Vagina (tissue), 2 donors: Measurements from ENCODE around the gene PDCD7. TPM values are rescaled to one million over a fixed set of nuclear protein-coding genes. Genes with fewer than 3 reads are reported as not detected.
"Not testable (repeated sequence)": the region's sequence is repeated elsewhere in the genome, so short reads cannot be mapped to it uniquely, and the experiment has no call there.

Experiments used
- DNase-seq, 2 donors: peaks; one replicate each; pipeline ENCODE4 v3.0.0-alpha.2; 2017; ENCODE audit errors: extremely low spot score in 2 of 2
- H3K27ac ChIP-seq: fragments of 200-600 bp; sonication (generic); one replicate; pipeline ENCODE4 v1.5.1; 2019
- H3K27me3 ChIP-seq: fragments of 200-600 bp; sonication (generic); one replicate; pipeline ENCODE4 v1.5.1; 2019
- H3K36me3 ChIP-seq, 2 donors: fragments of 200-600 bp; sonication (generic); one replicate each; pipeline ENCODE4 v1.5.1; 2017 to 2019
- H3K4me1 ChIP-seq: fragments of 200-600 bp; sonication (generic); one replicate; pipeline ENCODE4 v1.5.1; 2019
- H3K4me3 ChIP-seq, 2 donors: fragments of 200-600 bp; sonication (generic); 1 replicate in 1 of 2; 2 replicates in 1 of 2; pipeline ENCODE4 v1.5.1; 2016 to 2019
- H3K9me3 ChIP-seq: fragments of 200-600 bp; sonication (generic); one replicate; pipeline ENCODE4 v1.5.1; 2019
- POLR2A ChIP-seq, 2 donors: fragments of 450-650 bp; IDR thresholded peaks; one replicate each; pipeline ENCODE4 v1.6.1; 2017; ENCODE audit warnings: antibody characterized with exemption in 2 of 2, mild to moderate bottlenecking in 2 of 2, moderate library complexity in 2 of 2
- POLR2AphosphoS5 ChIP-seq, 2 donors: sonication (generic); formaldehyde crosslinking; IDR thresholded peaks; one replicate each; pipeline ENCODE4 v1.9.0; 2017; ENCODE audit warnings: antibody characterized with exemption in 2 of 2, mild to moderate bottlenecking in 2 of 2, low read depth in 1 of 2; ENCODE audit not compliant: insufficient read depth in 1 of 2
- intact Hi-C: fragments of 100-400 bp; cut with DNase I; formaldehyde crosslinking; loops from one replicate; pipeline ENCODE4 v1.15.1; 2023
- total RNA-seq: library from RNA; depleted of rRNA; stranded (reverse); fragments of >200 nt; gene quantifications from one replicate; pipeline ENCODE4 v1.2.3, GENCODE V29; 2016
- TF ChIP-seq, protein P1 (sequence below), 3 experiments: fragments of 450-650 bp in 2 of 3; fragments of 200-600 bp in 1 of 3; sonication (generic) in 1 of 3; IDR thresholded peaks; one replicate each; pipeline ENCODE4 v1.5.1; 2017 to 2019; ENCODE audit warnings: antibody characterized with exemption in 3 of 3, mild to moderate bottlenecking in 2 of 3, moderate library complexity in 2 of 3

Gene PDCD7
- total RNA-seq, 1 donor from 2014 or later, result 16.5 TPM

DNA sequence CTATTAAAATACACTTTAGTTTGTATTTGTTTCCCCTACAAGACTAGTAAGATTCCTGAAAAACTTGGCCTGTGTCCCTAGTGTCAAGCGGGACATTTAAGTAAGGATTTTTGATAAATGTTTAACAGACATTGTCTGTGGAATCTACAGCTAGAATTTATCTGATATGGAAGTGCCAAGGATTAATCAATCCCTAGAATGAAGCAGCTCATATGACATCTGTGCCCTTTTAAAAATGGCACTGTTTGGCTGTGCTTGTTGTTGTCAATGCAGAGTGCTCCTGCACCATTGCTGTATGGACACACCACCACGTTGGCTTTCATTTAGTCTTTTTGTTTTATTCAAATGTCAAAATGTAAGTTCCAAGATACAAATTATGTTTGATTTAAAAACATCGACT, 14.3 kb upstream of the PDCD7 start:
- H3K4me3 ChIP-seq, result no peak overlapping the region
- peaks cover 2 to 41% of the 10 kb centered on the region in 2 donors for H3K36me3 ChIP-seq
- H3K4me1 ChIP-seq, result no peaks in the 10 kb centered on the region
- no peaks in the 10 kb centered on the region for H3K9me3 ChIP-seq
- intact Hi-C loops, result no loop called here
- H3K27me3 ChIP-seq, result no peaks in the 10 kb centered on the region
- H3K27ac ChIP-seq, result no peak overlapping the region
- no peak for DNase-seq
- TF ChIP-seq, protein P1, sequence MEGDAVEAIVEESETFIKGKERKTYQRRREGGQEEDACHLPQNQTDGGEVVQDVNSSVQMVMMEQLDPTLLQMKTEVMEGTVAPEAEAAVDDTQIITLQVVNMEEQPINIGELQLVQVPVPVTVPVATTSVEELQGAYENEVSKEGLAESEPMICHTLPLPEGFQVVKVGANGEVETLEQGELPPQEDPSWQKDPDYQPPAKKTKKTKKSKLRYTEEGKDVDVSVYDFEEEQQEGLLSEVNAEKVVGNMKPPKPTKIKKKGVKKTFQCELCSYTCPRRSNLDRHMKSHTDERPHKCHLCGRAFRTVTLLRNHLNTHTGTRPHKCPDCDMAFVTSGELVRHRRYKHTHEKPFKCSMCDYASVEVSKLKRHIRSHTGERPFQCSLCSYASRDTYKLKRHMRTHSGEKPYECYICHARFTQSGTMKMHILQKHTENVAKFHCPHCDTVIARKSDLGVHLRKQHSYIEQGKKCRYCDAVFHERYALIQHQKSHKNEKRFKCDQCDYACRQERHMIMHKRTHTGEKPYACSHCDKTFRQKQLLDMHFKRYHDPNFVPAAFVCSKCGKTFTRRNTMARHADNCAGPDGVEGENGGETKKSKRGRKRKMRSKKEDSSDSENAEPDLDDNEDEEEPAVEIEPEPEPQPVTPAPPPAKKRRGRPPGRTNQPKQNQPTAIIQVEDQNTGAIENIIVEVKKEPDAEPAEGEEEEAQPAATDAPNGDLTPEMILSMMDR (IDR thresholded peaks at IDR 0.05), result no peak
- TF ChIP-seq POLR2A (IDR thresholded peaks at IDR 0.05), result no peak
- no peak for TF ChIP-seq POLR2AphosphoS5 (IDR thresholded peaks at IDR 0.05; ENCODE audit: insufficient read depth in 1 of 2, low read depth in 1 of 2)

DNA sequence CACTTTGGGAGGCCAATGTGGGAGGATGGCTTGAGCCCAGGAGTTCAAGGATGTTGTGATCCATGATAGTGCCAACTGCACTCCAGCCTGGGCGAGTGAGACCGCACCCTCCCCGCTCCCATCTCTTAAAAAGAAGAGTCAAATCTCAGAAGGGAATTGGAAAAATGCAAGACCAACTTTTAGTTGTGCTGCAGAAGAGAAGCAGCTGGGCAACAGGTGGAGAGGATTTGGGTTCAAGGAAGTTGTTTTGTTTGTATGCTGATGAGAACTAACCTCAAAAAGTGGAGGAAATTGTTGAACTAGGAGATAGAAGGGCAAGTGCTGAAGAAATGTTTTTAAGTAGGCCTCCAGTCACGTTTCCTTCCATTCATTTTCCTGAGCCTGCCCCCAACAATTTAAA, 12.8 kb upstream of the PDCD7 start:
- intact Hi-C loops, result no loop called here
- Histone ChIP-seq H3K4me1 (no peaks in the 10 kb centered on the region), H3K27me3 (no peaks in the 10 kb centered on the region), H3K9me3 (no peaks in the 10 kb centered on the region), H3K36me3 (peaks cover 2 to 28% of the 10 kb centered on the region in 2 donors), H3K4me3 (no peak overlapping the region), H3K27ac (no peak overlapping the region)
- TF ChIP-seq, protein P1 (IDR thresholded peaks at IDR 0.05), result no peak
- TF ChIP-seq POLR2AphosphoS5 (IDR thresholded peaks at IDR 0.05; ENCODE audit: insufficient read depth in 1 of 2, low read depth in 1 of 2) (no peak), POLR2A (IDR thresholded peaks at IDR 0.05) (no peak)
- no peak for DNase-seq

DNA sequence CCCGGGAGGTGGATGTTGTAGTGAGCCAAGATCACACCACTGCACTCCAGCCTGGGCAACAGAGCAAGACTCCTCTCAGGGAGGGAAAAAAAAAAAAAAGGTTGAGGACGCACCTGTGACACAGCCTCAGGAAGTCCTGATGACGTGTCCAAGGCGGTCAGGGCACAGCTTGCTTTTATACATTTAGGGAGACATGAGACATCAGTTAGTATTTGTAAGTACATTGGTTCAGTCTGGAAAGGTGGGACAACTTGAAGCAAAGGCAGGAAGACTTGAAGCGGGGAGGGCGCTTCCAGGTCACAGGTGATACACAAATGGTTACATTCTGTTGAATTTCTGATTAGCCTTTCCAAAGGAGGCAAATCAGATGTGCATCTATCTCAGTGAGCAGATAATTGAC, 5.0 kb upstream of the PDCD7 start:
- H3K4me3 ChIP-seq, H3K4me1 ChIP-seq, H3K9me3 ChIP-seq, H3K27me3 ChIP-seq, DNase-seq, H3K36me3 ChIP-seq, intact Hi-C loops, H3K27ac ChIP-seq: not testable (repeated sequence)

DNA sequence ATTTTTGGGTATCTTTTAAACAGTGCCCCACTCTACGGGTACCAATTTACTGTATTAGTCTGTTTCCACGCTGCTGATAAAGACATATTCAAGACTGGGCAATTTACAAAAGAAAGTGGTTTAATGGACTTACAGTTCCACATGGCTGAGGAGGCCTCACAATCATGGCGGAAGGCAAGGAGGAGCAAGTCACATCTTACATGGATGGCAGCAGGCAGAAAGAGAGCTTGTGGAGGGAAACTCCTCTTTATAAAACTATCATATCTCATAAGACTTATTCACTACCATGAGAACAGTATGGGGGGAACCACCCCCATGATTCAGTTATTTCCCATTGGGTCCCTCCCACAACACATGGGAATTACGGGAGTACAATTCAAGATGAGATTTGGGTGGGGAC, 4.3 kb upstream of the PDCD7 start:
- H3K27ac ChIP-seq, H3K4me1 ChIP-seq, intact Hi-C loops, H3K36me3 ChIP-seq, DNase-seq, H3K27me3 ChIP-seq, H3K4me3 ChIP-seq, H3K9me3 ChIP-seq: not testable (repeated sequence)

DNA sequence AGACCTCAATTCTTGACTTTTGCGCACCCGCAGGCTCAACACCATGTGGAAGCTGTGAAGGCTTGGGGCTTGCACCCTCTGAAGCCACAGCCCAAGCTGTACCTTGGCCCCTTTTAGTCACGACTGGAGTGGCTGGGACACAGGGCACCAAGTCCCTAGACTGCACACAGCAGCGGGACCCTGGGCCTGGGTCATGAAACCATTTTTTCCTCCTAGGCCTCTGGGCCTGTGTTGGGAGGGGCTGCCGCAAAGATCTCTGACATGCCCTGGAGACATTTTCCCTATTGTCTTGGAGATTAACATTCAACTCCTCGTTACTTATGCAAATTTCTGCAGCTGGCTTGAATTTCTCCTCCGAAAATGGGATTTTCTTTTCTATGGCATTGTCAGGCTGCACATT, 3.5 kb upstream of the PDCD7 start:
- H3K4me1 ChIP-seq, result peaks cover 14% of the 10 kb centered on the region
- DNase-seq, H3K27me3 ChIP-seq, H3K4me3 ChIP-seq, H3K36me3 ChIP-seq, H3K27ac ChIP-seq, intact Hi-C loops, H3K9me3 ChIP-seq: not testable (repeated sequence)

DNA sequence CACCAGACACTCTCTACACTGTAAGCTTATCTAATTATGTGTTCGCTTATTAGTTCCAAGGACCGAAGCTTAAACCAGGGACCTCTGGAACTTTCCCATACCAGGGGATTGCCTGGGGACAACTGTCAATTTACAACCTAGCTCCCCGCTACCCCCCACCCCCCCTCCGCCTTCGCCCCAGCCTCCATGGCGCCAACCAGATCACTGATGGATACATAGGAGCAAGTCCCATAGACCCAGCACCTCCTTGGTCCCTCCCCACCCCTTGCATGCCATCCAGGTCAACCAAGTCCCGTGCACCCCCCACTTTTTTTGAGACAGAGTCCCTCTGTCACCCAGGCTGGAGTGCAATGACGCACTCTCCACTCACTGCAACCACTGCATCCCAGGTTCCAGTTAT, 930 bp upstream of the PDCD7 start:
- TF ChIP-seq, protein P1 (IDR thresholded peaks at IDR 0.05), result no peak
- TF ChIP-seq POLR2AphosphoS5 (IDR thresholded peaks at IDR 0.05; ENCODE audit: insufficient read depth in 1 of 2, low read depth in 1 of 2) (no peak), POLR2A (IDR thresholded peaks at IDR 0.05) (no peak)
- Histone ChIP-seq H3K4me3 (peak overlapping the region in 1 of 2 donors; percentile 69), H3K27me3 (no peaks in the 10 kb centered on the region), H3K36me3 (peaks cover 0 to 2% of the 10 kb centered on the region in 2 donors), H3K27ac (no peak overlapping the region), H3K4me1 (peaks cover 34% of the 10 kb centered on the region), H3K9me3 (no peaks in the 10 kb centered on the region)
- no peak for DNase-seq
- intact Hi-C loops, result no loop called here
